Measurements from ENCODE around the gene ERC2. TPM values are rescaled to one million over a fixed set of nuclear protein-coding genes. Genes with fewer than 3 reads are reported as not detected.
A peak's percentile ranks its signal among the peaks of the same experiment; 100 is the strongest.

The ERC2 gene
- total RNA-seq, 2 donors from 2014 or later: 0.21 to 0.30 TPM

- peak overlapping the region in 1 of 2 donors; percentile 12 for H3K9ac ChIP-seq (ENCODE audit: low read depth in 2 of 2, low read length in 2 of 2)
- TF ChIP-seq, protein P1, sequence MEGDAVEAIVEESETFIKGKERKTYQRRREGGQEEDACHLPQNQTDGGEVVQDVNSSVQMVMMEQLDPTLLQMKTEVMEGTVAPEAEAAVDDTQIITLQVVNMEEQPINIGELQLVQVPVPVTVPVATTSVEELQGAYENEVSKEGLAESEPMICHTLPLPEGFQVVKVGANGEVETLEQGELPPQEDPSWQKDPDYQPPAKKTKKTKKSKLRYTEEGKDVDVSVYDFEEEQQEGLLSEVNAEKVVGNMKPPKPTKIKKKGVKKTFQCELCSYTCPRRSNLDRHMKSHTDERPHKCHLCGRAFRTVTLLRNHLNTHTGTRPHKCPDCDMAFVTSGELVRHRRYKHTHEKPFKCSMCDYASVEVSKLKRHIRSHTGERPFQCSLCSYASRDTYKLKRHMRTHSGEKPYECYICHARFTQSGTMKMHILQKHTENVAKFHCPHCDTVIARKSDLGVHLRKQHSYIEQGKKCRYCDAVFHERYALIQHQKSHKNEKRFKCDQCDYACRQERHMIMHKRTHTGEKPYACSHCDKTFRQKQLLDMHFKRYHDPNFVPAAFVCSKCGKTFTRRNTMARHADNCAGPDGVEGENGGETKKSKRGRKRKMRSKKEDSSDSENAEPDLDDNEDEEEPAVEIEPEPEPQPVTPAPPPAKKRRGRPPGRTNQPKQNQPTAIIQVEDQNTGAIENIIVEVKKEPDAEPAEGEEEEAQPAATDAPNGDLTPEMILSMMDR (IDR thresholded peaks at IDR 0.05): no peak
- H3K4me3 ChIP-seq: no peak overlapping the region
- DNase-seq: no peak
- no peaks in the 10 kb centered on the region for H3K27me3 ChIP-seq
- H3K9me3 ChIP-seq: no peaks in the 10 kb centered on the region
- intact Hi-C loops (cut with DNase I): no loop called here
- H3K4me1 ChIP-seq: no peaks in the 10 kb centered on the region
- H3K27ac ChIP-seq: no peak overlapping the region
- no peaks in the 10 kb centered on the region for H3K36me3 ChIP-seq
Observed at GRCh38 chr3:55469957-55470526, 998.2 kb downstream of the ERC2 start.

DNA sequence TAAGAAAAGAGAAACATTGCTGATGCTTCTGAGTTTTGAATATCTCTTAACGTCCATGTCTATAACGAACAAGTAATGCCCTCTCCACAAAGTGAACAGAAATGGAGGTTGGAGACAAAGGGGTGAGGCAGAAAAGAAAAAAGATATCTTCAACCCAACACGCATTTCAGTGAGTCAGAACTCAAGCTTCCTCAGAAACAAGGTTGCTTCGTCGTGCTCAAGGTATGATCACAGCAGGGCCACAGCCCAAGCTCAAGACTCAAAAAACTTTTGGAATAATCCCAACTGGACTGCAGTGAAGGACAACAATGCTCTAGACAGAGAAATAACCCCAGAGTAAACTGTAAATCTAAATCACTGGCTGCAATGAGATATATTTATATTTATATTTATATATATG, 1000.0 kb downstream of the ERC2 start:
- Histone ChIP-seq H3K4me1 (no peaks in the 10 kb centered on the region), H3K4me3 (no peak overlapping the region), H3K27me3 (no peaks in the 10 kb centered on the region), H3K9me3 (no peaks in the 10 kb centered on the region), H3K36me3 (no peaks in the 10 kb centered on the region), H3K9ac (ENCODE audit: low read depth in 2 of 2, low read length in 2 of 2) (no peak overlapping the region), H3K27ac (no peak overlapping the region)
- TF ChIP-seq, protein P1 (IDR thresholded peaks at IDR 0.05): no peak
- DNase-seq: no peak
- intact Hi-C loops (cut with DNase I): no loop called here

GRCh38 chr3:55467099-55467498, 1001.2 kb downstream of the ERC2 start:
- H3K4me1 ChIP-seq: no peaks in the 10 kb centered on the region
- no peaks in the 10 kb centered on the region for H3K9me3 ChIP-seq
- intact Hi-C loops (cut with DNase I): no loop called here
- H3K27ac ChIP-seq: no peak overlapping the region
- H3K36me3 ChIP-seq: no peaks in the 10 kb centered on the region
- DNase-seq: no peak
- H3K27me3 ChIP-seq: no peaks in the 10 kb centered on the region
- no peak overlapping the region for H3K4me3 ChIP-seq
- no peak overlapping the region for H3K9ac ChIP-seq (ENCODE audit: low read depth in 2 of 2, low read length in 2 of 2)
- TF ChIP-seq, protein P1 (IDR thresholded peaks at IDR 0.05): no peak

GRCh38 chr3:55466526-55466925, 1001.7 kb downstream of the ERC2 start:
- Histone ChIP-seq H3K27ac (no peak overlapping the region), H3K36me3 (no peaks in the 10 kb centered on the region), H3K9ac (ENCODE audit: low read depth in 2 of 2, low read length in 2 of 2) (no peak overlapping the region), H3K27me3 (no peaks in the 10 kb centered on the region), H3K9me3 (no peaks in the 10 kb centered on the region), H3K4me3 (no peak overlapping the region), H3K4me1 (no peaks in the 10 kb centered on the region)
- intact Hi-C loops (cut with DNase I): no loop called here
- no peak for DNase-seq
- TF ChIP-seq, protein P1 (IDR thresholded peaks at IDR 0.05): no peak

DNA sequence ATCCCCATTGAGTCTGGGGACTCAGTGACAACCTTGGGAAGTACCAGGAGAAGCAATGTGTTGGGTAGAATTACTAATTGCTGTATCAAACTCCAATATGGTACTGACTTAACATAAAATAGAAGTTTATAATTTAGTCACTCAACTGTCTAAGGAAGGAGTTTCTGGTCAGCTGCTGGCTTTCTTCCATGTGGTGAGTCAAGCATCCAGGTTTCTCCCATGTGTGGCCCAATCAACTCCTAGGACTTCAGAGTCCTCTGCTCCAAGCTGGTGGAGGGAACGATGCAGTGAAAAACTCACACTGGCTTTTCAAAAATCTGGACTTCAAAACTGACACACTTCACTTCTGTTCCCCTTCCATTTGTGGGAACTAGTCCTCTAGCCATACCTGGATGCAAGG, 1006.4 kb downstream of the ERC2 start:
- Histone ChIP-seq H3K9me3 (no peaks in the 10 kb centered on the region), H3K36me3 (no peaks in the 10 kb centered on the region), H3K4me3 (no peak overlapping the region), H3K27ac (no peak overlapping the region), H3K4me1 (no peaks in the 10 kb centered on the region), H3K9ac (ENCODE audit: low read depth in 2 of 2, low read length in 2 of 2) (no peak overlapping the region), H3K27me3 (no peaks in the 10 kb centered on the region)
- intact Hi-C loops (cut with DNase I): no loop called here
- TF ChIP-seq, protein P1 (IDR thresholded peaks at IDR 0.05): no peak
- DNase-seq: no peak
